GM12892 (cell line): ENCODE results near the gene TRIM25.

Experiments
- DNase-seq: peaks from one replicate; pipeline ENCODE4 v3.0.0; 2011; ENCODE audit not compliant: insufficient read length
- FAIRE-seq: peaks from 2 replicates; lab custom pipeline; 2011; peaks lifted over from hg19 to GRCh38; lab: Jason Lieb, UNC
- POLR2A ChIP-seq: IDR thresholded peaks from 2 replicates; pipeline ENCODE4 v1.6.1; 2011; ENCODE audit warnings: low read depth, low read length, control low read depth
- POLR2AphosphoS5 ChIP-seq: IDR thresholded peaks from 2 replicates; pipeline ENCODE4 v1.6.1; 2011; ENCODE audit warnings: low read depth, low read length, control low read depth
- TAF1 ChIP-seq: IDR thresholded peaks from 2 replicates; pipeline ENCODE4 v1.6.1; 2011; ENCODE audit warnings: low read depth, mild to moderate bottlenecking, control low read depth, low read length, borderline replicate concordance

Gene TRIM25

GRCh38 chr17:56842577-56842976 lies 71.3 kb downstream of the TRIM25 start:
- no peak for TF ChIP-seq POLR2AphosphoS5
- no peak for TF ChIP-seq TAF1
- no peak for TF ChIP-seq POLR2A
- DNase-seq (no peak), FAIRE-seq (no peak)

GRCh38 chr17:56838687-56839086 lies 75.2 kb downstream of the TRIM25 start:
- no peak for FAIRE-seq
- no peak for TF ChIP-seq POLR2A
- TF ChIP-seq TAF1: no peak
- TF ChIP-seq POLR2AphosphoS5: no peak

More at GRCh38 chr17:56838687-56839086, 75.2 kb downstream of the TRIM25 start:
- no peak for DNase-seq
